ENCODE data around the gene ERC2.

DNA sequence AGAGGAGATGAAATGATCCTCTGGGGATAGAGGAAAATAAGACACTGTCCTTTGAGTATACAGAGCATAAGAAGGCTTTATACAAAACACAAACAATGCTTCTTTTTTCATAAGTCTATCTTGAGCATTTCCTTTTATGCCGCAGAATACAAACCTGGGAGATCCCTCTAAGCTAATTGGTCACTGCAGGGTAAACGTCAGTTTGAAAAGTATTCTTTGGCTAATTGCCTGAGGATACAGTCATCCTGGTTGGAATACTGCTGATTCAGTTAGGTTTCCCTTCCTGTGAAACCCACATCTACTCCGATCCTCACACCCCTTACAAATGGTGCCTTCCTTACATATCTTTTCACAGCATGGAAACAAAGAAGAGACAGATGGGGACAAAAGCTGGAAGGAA lies 991.8 kb downstream of the ERC2 start:
- TF ChIP-seq OVOL3 (tag by site-specific recombination; IDR thresholded peaks at IDR 0.05) (no peak), ZFP41 (tag by site-specific recombination; IDR thresholded peaks at IDR 0.05; ENCODE audit: borderline replicate concordance) (no peak), ZNF19 (tag by site-specific recombination; IDR thresholded peaks at IDR 0.05; ENCODE audit: low read depth) (no peak), ZNF112 (tag by site-specific recombination; IDR thresholded peaks at IDR 0.05) (no peak)
- TF ChIP-seq, protein P1, sequence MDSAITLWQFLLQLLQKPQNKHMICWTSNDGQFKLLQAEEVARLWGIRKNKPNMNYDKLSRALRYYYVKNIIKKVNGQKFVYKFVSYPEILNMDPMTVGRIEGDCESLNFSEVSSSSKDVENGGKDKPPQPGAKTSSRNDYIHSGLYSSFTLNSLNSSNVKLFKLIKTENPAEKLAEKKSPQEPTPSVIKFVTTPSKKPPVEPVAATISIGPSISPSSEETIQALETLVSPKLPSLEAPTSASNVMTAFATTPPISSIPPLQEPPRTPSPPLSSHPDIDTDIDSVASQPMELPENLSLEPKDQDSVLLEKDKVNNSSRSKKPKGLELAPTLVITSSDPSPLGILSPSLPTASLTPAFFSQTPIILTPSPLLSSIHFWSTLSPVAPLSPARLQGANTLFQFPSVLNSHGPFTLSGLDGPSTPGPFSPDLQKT (IDR thresholded peaks at IDR 0.05; ENCODE audit: borderline replicate concordance, low read depth, low read length), result no peak

All from HEK293 (cell line).